HG03097 (cell line): ENCODE results near the gene MPP3.

Source experiments
- ATAC-seq: cut with Tn5 transposase; IDR thresholded peaks from one replicate; pipeline ENCODE4 v1.9.1; 2021; ENCODE audit not compliant: unreplicated experiment, low FRiP score

Gene MPP3

GRCh38 chr17:43756201-43756600, 76.7 kb downstream of the MPP3 start:
- no peak for ATAC-seq

DNA sequence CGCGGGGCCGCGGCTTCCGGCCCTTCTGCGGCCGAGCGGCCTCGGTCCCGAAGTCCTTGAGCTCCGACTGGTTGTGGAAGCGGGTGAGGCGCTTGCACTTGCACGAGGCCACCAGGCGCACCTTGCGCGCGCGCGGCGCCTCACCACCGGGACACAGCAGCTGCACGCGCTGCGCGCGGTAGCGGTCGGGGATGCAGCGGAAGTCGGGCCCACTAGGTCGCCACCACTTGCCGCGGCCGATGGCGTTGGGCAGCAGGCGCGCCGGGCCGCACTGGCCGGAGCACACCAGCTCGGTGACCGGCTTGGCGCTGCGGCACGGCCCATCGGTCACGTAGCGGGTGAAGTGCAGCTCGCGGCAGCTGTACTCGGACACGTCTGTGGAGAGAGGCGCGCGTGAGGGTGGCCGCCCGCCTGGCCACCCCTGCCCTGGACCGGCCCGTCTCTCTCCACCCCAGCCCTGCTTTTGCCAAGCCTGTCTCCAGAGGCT, 77.5 kb downstream of the MPP3 start:
- no peak for ATAC-seq

- no peak for ATAC-seq
Measured at GRCh38 chr17:43754947-43755346, 78.0 kb downstream of the MPP3 start.

DNA sequence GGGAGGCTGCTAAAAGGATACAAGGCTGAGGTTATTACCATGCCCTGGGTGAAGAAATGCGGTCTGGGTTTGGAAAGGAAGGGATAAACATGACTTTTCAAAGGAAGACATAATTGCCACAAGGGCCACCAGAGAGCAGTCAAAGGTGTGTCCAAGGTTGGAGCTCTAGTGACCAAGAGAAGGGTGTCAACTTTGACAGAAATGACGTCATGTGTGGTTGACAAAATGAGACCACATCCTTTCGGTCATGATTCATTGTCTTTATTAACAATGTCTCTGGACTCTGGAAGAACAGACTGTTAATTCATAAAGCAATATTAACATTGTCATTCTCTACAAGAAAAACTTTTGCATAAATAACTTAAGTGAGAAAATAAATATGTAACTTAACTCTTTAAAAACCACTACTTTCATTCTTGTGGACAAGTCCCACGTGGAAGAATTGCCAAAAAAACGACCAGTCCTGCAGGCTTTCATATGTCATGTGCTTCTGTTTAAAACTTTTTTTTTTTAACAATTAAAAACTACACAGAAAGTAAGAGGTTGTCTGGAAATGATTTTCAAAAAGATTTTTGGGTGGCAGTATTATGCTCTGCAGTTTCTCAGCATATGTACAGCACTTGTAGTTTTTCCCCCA, 79.3 kb downstream of the MPP3 start:
- no peak for ATAC-seq
